GF-D8 (cell line): ENCODE data around the gene PLXNA4.

Experiments
- DNase-seq: peaks from one replicate; lab custom pipeline; 2025; lab: John Stamatoyannopoulos, UW

PLXNA4 gene

GRCh38 chr7:132145063-132145462, 431.2 kb downstream of the PLXNA4 start:
- DNase-seq, result no peak

- DNase-seq, result no peak
Observed at GRCh38 chr7:132142006-132142405, 434.3 kb downstream of the PLXNA4 start.

DNA sequence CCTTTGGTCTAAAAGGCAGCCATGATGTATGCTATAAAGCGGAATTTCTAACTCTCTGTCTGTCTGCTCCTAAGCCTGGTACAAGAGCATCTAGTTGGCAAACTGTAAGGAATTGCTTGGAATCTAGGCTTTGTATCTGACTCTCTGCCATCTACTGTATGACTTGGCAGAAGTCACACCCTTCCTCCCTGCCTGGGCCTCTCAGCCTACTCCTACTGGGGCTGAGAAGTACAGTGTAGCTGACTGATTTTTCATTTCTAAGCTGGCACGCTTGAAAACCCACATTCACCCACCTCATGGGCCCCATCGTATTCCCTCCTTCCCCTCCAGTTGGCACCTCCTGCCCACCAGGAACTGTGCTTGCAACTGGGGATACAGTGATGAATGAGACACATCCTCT, 435.2 kb downstream of the PLXNA4 start:
- DNase-seq, result no peak

- no peak for DNase-seq
Observed at GRCh38 chr7:132140341-132140740, 435.9 kb downstream of the PLXNA4 start.

DNA sequence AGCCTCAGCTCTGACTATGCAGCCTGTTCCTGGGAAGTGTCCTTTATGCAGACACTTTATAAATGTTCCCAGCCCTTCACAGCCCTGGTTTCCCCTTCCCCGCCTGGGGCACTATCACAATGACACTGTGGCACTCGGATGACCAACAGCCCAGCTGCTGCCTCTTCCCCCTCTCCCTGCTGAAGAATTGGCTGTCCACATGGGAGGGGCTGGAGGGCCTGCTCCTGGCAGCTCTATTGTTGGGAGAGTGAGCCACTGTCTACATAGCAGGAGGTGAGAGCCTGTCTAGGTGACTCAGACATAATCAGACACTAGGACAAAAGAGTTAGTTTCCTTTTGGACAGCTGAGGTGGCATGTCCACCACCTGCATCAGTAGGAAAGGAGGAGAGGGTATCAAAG, 437.5 kb downstream of the PLXNA4 start:
- no peak for DNase-seq

DNA sequence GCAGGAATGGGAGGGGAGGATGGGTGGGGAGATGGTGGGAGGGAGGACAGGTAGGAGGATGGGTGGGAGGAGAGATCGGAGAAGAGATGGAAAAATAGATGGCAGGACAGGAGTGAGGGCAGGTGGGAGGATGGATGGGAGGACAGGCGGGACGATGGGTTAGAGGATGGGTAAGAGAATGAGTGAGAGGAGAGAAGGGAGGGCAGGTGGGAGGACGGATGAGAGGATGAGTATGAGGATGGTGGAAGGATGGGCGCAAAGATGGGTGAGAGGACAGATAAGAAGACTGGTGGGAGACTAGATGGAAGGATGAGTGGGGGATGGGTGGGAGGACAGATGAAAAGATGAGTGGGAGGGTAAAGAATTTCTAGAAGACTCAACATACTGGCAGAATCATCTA, 438.6 kb downstream of the PLXNA4 start:
- no peak for DNase-seq

DNA sequence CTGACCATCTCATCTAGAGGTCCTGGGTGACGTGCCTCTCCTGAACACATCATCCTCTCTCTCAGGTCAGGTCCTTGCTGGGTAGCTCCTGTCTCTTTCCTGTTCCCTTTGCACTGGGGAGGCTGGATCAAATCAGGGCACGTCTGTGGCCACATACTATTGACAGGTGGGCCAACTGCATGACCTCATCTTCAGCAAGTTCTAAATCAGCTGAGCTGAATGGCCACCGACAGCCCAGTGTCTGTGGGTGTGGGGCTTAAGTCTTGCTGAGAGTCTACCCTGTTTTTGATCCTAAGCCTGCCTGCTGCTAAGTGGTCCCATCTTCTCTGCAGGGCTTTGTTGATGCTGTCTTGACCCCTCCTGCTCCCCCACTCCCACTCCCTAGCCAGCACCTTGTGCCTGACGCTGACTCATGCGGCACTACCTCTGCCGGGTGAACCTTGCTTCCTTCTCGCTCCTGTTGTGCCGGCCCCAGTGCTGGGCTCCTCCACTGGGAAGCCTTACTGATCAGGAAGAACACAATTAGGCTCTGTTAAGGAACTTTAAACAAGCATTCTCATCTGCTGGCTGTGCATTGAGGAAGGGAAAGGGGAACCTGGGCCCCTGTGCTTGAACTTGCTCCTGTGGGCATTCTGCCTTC, 440.4 kb downstream of the PLXNA4 start:
- DNase-seq, result no peak

DNA sequence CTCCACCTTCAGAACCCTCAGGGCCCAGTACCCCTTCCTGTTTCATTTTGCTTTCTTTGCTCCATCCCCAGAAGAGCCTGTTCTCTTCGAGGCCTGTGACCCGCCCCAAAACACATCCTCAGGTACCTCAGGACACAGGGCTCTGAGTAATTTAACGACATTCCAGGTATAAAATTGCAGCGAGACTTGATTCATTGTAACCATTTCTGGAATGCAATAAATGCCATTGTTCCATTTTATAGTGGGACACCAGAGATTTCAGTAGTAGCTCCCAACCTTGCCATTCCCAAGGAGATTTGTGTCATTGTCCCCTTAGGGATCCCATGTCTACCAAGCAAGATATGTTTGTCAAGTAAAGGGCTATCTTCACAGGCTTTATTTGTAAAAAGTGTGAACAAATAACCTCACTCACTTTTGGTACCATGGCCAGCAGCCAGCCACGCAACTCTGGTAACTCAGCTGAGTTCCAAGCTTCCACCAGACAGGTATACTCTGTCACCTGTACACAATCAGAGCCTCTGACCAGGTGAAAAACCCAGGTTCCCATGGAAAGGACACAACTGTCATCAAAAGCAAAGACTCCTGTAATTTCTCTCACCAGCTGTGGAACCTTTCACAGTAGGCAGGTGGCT, 441.3 kb downstream of the PLXNA4 start:
- DNase-seq, result no peak

DNA sequence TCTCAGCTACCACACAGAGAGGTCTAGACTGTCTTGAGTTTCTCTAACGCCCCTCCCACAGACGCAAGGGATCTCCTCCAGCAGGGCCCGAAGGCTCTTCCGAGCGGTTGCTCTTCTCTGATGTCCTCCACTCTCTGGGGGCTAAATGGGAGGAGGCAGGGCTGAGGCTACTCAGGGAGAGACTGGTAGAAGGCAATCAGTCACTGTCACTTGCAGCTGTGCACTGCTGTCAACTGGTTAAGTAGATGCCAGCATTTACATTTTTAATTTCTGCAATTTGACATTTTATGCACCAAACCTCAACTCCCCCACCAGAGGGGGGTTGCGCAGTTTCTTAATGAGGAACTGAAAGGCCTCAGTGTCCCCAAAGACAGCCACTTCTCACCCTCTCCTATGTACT, 442.8 kb downstream of the PLXNA4 start:
- DNase-seq, result no peak

DNA sequence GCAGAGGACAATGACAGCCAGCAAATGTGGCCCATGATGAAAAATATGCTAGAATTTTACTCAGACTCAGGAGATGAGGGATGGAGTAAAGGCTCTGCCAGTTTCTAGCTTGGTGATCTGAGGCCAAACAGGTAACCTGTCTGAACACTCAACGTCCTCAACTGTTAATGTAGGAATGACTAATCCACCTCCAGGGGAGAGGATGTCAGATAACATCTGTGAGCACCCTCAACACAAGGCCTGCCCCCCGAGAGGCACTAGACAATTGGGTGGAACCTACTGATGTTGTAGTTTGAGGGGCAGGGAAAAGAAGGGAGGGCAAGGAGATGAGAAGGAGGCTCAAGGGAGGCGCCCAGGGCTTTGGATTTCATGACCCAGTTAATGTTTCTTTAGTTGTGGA, 445.1 kb downstream of the PLXNA4 start:
- no peak for DNase-seq

DNA sequence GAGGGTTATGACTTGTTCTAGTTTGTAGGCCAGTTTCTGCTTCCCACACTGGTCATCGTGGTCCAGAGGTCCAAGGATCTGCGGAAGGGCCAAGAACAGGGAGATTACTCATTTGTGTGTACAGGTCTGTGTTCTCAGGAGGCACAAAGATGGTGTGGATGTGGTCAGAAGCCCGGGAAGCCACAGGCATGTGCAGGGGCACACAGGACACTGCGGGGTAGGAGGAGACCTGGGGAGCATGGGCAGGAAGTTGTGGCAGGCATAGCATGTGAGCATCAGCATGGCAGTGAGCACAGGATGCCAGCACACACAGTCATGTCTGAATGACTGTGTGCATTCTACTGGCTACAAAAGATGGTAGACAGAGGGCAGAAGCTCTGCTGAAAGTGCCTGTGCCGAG, 445.8 kb downstream of the PLXNA4 start:
- DNase-seq, result no peak

DNA sequence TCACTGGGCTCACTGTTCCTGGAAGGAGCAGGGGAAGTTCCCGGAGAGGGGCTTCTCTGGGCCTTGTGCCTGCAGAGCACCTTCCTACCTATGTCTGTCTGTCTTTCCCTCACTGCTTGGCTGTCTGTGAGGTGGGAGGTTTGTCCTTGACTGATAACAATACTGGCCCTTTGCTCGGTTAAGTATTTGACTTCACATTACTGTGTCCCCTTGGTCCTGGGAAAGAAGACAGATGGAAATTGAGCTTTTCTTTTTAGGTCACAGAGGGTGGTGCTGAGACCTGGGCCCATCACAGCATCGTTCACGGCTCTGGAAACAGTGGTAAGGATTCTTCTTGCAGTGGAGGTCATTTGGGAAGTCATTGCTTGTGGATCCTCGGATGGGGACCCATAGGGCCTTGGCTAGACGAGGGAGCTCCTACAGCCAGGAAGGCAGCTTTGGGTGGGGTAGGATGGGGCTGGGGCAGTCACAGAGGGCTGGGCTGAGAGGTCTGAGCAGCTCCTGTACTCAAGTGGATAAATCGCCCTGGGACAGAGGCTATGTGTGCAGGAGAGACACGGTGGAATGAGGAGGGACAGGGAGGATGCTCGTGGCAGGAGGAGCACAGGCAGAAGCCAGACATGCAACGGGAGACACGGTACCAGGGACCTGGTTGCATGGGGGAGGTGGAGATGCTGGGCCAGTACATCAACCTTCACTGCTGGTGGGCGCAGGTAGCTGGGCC, 450.2 kb downstream of the PLXNA4 start:
- no peak for DNase-seq

GRCh38 chr7:132125096-132125495, 451.2 kb downstream of the PLXNA4 start:
- DNase-seq, result no peak

DNA sequence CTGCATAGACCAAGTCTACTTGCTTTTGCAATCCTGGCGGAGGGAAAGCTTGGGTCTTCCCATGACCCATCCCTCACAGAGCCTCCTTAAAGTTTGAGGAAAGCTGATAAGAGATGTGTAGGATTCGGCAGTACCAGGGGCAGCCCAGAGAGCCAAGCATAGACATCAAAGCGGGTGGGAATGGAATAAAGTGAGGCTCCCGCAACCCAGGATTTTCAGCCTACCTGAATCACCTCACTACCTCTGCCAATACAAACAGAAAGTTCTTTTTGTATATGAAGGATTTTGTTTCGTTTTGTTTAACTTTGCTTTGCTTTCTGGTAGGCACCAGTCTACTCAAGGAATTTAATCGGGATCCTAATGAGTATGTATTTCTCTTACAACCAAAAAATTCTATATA, 451.7 kb downstream of the PLXNA4 start:
- no peak for DNase-seq

DNA sequence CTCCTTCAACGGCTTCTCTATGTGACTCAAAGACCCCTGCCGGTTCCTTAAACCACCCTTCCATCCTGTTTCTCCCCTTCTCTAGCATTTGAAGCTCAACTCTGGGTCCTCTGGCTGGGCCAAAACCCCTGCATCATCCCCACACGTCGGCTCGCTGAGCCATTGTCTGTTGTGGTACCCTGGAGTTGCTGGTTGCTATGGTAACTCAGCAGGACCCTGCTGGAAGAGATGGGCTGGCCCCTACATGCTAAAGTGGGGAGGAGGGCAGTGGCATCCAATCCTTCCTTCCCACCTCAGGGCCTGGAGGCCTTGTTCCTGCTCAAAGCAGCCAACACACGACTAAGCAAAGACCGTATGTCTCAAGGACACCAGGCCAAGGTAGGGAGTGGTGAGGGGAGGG, 452.5 kb downstream of the PLXNA4 start:
- DNase-seq, result no peak

DNA sequence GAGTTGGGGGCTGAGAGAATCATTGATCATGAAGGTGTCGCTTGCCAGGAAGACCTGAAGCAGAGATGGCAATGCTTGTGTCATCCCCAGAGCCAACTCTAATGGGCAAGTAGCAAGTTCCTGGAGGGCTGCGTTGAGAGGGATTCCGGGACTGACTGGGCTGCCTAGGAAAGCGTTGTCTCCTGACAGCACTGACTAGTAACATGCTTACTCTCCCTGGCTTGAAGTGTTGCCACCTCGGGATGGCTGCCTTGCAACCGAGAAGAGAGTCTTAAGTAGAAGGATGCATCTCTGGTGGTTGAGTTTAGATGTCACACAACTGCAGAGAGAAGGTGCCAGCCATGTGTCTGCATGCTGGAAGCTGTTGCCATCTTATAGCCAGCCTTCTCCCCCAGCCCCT, 453.4 kb downstream of the PLXNA4 start:
- no peak for DNase-seq

GRCh38 chr7:132121987-132122386, 454.3 kb downstream of the PLXNA4 start:
- DNase-seq, result no peak

DNA sequence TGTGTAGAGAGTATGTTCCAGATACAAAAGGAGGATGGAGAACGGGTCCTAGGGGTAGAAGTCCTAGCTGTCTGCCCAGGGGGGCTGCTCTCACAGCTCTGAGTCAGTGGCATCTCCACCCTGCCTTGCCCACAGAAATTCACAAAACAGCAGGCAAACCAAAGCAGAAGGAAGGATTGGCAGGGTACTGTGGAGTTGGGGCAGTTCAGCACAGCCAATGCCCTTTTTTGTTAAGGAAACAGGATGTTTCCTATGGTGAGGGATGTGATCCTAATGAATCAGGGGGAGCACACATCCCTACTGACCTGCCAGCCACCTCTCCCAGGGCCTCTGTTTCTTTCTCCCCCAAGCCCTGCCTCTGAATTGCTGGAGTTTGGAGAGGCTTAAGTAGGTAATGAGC, 457.6 kb downstream of the PLXNA4 start:
- DNase-seq, result no peak

GRCh38 chr7:132117636-132118035, 458.6 kb downstream of the PLXNA4 start:
- no peak for DNase-seq

- no peak for DNase-seq
Observed at GRCh38 chr7:132117181-132117580, 459.1 kb downstream of the PLXNA4 start.

DNA sequence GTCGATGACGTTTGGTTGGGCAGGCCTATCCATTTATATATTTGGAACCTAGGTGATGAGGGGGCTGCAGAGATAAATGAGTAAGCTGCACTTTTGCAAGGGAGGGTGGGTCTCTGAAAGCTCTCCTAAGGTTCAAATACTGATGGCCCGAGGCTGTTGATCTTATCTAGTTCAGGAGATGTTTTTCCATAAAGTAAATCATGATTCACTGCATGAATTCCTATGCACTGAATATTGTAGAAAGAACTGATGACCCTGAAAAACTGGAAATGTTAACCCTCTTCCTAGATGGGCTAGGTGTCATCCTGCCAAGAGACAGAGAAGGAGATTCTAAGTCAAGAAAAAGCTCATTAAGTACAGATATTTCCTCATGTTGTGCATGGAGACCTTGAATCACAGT, 459.9 kb downstream of the PLXNA4 start:
- DNase-seq, result no peak

DNA sequence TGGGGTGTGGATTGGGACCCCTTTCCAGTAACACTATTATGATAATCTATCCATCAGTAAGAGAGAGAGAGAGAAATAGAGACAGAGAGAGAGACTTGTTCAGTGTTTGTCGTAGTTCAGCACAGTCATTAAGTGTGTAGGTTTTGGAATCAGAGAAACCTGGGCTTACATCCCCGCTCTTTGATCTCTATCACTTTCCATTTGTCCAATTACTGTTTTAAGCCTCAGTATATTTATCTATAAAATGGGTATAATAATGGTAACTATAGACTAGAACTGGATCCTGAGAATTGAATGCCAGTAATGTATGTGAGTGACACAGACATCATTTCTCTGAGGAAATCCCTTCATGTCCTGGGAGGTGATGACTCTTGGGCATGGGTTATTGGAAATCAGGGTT, 460.5 kb downstream of the PLXNA4 start:
- no peak for DNase-seq

DNA sequence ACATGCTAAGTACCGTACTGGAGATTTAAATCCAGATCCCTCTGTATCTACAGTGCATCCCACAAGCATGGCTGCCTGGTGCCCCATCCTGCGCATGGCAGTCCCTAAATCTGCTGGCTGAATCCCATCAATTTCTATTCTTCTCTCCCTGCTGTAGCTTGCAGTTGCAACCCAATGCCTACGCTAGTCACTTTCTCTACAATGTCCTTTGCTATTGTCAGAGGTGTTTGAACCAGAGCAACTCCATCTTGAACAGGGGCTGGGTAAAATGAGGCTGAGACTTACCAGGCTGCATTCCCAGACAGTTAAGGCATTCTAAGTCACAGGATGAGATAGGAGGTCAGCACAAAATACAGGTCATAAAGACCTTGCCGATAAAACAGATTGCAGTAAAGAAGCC, 461.2 kb downstream of the PLXNA4 start:
- no peak for DNase-seq

DNA sequence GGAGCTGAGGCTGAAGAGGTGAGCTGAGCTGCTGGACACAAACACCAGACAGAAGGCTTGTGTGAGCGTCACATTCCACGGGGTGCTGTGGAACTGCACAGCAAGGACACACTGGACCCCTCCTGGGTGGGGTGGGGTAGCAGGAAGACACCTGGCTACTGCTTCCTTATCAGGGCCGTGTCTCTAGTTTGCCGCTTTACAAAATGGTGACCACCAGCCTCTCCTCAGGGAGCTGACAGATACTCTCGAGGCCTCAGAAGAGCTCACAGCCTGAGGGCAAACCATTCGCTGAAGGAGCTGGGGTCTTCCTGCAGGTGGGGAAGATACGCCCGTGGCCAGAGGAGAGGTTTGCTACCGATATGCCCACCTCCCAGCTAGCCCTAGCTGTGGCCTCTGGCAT, 461.9 kb downstream of the PLXNA4 start:
- no peak for DNase-seq
